GM23248 (cell line): Measurements from ENCODE around the gene LMCD1. TPM values are rescaled to one million over a fixed set of nuclear protein-coding genes. Genes with fewer than 3 reads are reported as not detected.
"Not testable (repeated sequence)": the region's sequence is repeated elsewhere in the genome, so short reads cannot be mapped to it uniquely, and the experiment has no call there.

Source experiments
- DNase-seq: peaks from one replicate; pipeline ENCODE4 v3.0.0-alpha.2; 2015
- H2AFZ ChIP-seq: fragments of 200-600 bp; sonication (generic); 2 replicates; pipeline ENCODE4 v1.6.1; 2016; ENCODE audit warnings: antibody characterized with exemption
- H3F3A ChIP-seq: fragments of 200-600 bp; sonication (generic); 2 replicates; pipeline ENCODE4 v1.6.1; 2016; ENCODE audit warnings: mild to moderate bottlenecking, antibody characterized with exemption, mixed run types; ENCODE audit not compliant: insufficient read depth
- H3K27ac ChIP-seq: fragments of 200-600 bp; sonication (generic); 2 replicates; pipeline ENCODE4 v1.5.1; 2016; ENCODE audit warnings: mild to moderate bottlenecking
- H3K27me3 ChIP-seq: fragments of 200-600 bp; sonication (generic); replicated peaks from 2 replicates; pipeline ENCODE4 v1.6.1; 2016; ENCODE audit warnings: mild to moderate bottlenecking; ENCODE audit not compliant: insufficient read depth
- H3K36me3 ChIP-seq: fragments of 200-600 bp; sonication (generic); 2 replicates; pipeline ENCODE4 v1.6.1; 2016; ENCODE audit warnings: low read depth, mild to moderate bottlenecking
- H3K4me1 ChIP-seq: fragments of 200-600 bp; sonication (generic); 2 replicates; pipeline ENCODE4 v1.6.1; 2016; ENCODE audit warnings: mild to moderate bottlenecking; ENCODE audit not compliant: insufficient read depth
- H3K4me2 ChIP-seq: fragments of 200-600 bp; sonication (generic); one replicate; pipeline ENCODE4 v1.6.1; 2016; ENCODE audit warnings: mild to moderate bottlenecking; ENCODE audit not compliant: unreplicated experiment
- H3K4me3 ChIP-seq: fragments of 200-600 bp; sonication (generic); 2 replicates; pipeline ENCODE4 v1.5.1; 2016; ENCODE audit warnings: mild to moderate bottlenecking
- H3K79me2 ChIP-seq: fragments of 200-600 bp; sonication (generic); 2 replicates; pipeline ENCODE4 v1.6.1; 2016; ENCODE audit warnings: mild to moderate bottlenecking; ENCODE audit not compliant: insufficient read depth
- H3K9ac ChIP-seq: fragments of 200-600 bp; sonication (generic); 2 replicates; pipeline ENCODE4 v1.6.1; 2016; ENCODE audit warnings: mild to moderate bottlenecking
- H3K9me2 ChIP-seq: fragments of 200-600 bp; sonication (generic); 2 replicates; pipeline ENCODE4 v1.6.1; 2016; ENCODE audit warnings: mixed run types, mild to moderate bottlenecking, moderate library complexity; ENCODE audit not compliant: insufficient read depth
- H3K9me3 ChIP-seq: fragments of 200-600 bp; sonication (generic); one replicate; pipeline ENCODE4 v1.6.1; 2017; ENCODE audit warnings: low read depth
- H4K20me1 ChIP-seq: fragments of 200-600 bp; sonication (generic); 2 replicates; pipeline ENCODE4 v1.6.0; 2016; ENCODE audit not compliant: insufficient read depth
- EZH2 ChIP-seq: fragments of 200-600 bp; sonication (generic); IDR thresholded peaks from 2 replicates; pipeline ENCODE4 v1.6.1; 2018; ENCODE audit warnings: antibody characterized with exemption, mild to moderate bottlenecking; ENCODE audit not compliant: insufficient read depth, poor library complexity, severe bottlenecking
- EZH2phosphoT487 ChIP-seq: fragments of 200-600 bp; sonication (generic); IDR thresholded peaks from 2 replicates; pipeline ENCODE4 v1.6.1; 2018; ENCODE audit warnings: antibody characterized with exemption, moderate library complexity, mild to moderate bottlenecking, low read depth; ENCODE audit not compliant: insufficient read depth
- WGBS, 2 experiments: methylation state at CpG; one replicate each; pipeline ENCODE4 v1.1.6; 2015 to 2017; ENCODE audit warnings: low lambda C conversion rate in 2 of 2, low coverage in 1 of 2; ENCODE audit errors: missing lambda C conversion rate in 2 of 2; 5-methylcytosine and 5-hydroxymethylcytosine counted together
- in situ Hi-C: fragments of 300-500 bp; cut with MboI; formaldehyde crosslinking; loops from 2 replicates; pipeline ENCODE4 v1.15.0; 2020
- polyA plus RNA-seq: library from polyadenylated mRNA; unstranded; fragments of >200 nt; fragmentation: Nextera tagmentation; extraction: Ambion mirVana; gene quantifications from 2 replicates; pipeline ENCODE4 v1.2.1, GENCODE V29; 2016
- total RNA-seq: library from RNA; depleted of rRNA; stranded (reverse); fragments of >200 nt; shearing (Covaris generic); gene quantifications from 2 replicates; pipeline ENCODE4 v1.2.3, GENCODE V29; 2014

Gene LMCD1
- total and polyA plus RNA-seq, 2 experiments from 2014 or later = 187 to 259 TPM

DNA sequence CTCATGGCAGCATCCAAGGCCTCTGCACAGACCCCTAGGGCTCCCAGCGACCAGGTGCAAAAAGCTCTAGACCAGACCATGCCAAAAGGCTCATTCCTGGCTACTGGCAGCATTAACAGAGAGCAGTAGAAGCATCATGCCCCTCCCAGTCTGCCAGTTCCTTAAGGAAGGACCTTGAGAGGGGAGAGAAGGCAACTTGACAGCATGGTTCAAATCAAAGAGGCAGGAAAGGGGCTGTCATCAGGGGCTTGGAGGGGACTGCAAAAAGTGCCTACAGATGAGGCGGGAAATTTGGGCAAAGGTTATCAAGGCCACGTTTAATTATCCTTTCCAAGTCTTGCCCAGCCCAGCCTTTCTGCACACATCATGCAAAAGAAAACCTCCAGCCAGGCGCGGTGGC, 78.3 kb downstream of the LMCD1 start:
- Histone ChIP-seq H2AFZ (no peak overlapping the region), H3K9ac (no peak overlapping the region), H3K9me3 (no peaks in the 10 kb centered on the region), H3K4me2 (no peak overlapping the region), H3K36me3 (no peaks in the 10 kb centered on the region), H3F3A (peaks cover 33% of the 10 kb centered on the region), H3K4me3 (no peak overlapping the region), H3K79me2 (no peaks in the 10 kb centered on the region), H3K27ac (no peak overlapping the region), H3K4me1 (peaks cover 18% of the 10 kb centered on the region), H3K9me2 (no peaks in the 10 kb centered on the region), H4K20me1 (no peaks in the 10 kb centered on the region), H3K27me3 (no peaks in the 10 kb centered on the region)
- no peak for DNase-seq
- TF ChIP-seq EZH2 = no peak
- no peak for TF ChIP-seq EZH2phosphoT487
- WGBS, 2 experiments = 84 to 87% methylated on average over 5 of the region's 5 CpGs
- in situ Hi-C loops = no loop called here

DNA sequence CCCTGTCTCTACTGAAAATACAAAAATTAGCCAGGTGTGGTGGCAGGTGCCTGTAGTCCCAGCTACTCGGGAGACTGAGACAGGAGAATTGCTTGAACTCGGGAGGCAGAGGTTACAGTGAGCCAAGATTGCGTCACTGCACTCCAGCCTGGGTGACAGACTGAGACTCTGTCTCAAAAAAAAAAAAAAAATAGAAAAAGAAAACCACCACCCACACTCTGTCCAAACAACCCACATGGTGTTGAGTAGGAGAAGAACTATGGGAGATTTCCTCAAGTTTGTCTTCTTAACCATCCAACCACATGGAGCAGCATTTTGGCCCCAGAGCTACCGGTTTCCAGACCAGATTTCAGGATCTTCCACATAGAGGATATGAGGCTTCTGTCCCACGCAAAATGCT, 78.8 kb downstream of the LMCD1 start:
- H3K4me2 ChIP-seq, in situ Hi-C loops, H3K4me3 ChIP-seq, H3K27me3 ChIP-seq, H3K9ac ChIP-seq, H3K36me3 ChIP-seq, H3K9me2 ChIP-seq, H3K79me2 ChIP-seq, H3K27ac ChIP-seq, H4K20me1 ChIP-seq, H2AFZ ChIP-seq, H3K9me3 ChIP-seq: not testable (repeated sequence)
- Histone ChIP-seq H3F3A (peaks cover 28% of the 10 kb centered on the region), H3K4me1 (peaks cover 18% of the 10 kb centered on the region)
- DNase-seq = peak; percentile 52
- 46 to 59% methylated on average over 3 to 5 of the region's 5 CpGs for WGBS, 2 experiments

DNA sequence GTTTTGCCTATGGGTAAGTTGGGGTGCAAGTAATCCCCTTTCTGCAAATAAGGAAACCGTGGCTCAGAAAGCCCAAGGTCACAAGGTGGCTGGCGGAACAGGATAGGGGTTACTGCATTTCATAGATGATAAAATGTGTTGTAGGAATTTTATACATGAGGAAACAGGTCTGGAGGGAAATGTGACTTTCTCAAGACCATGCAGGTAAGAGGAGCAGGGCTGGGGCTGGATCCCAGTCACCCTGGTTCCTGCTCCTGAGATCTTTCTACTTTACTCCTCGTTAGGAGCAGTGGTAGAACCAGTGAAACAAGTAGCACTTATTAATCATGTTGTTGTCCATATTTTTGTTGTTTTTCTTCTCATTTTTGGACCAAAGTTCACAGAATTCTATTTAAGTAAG, 79.8 kb downstream of the LMCD1 start:
- WGBS, 2 experiments = 81 to 92% methylated on average over 3 of the region's 3 CpGs
- Histone ChIP-seq H2AFZ (no peak overlapping the region), H3K79me2 (no peaks in the 10 kb centered on the region), H3K9ac (no peak overlapping the region), H3K9me3 (no peaks in the 10 kb centered on the region), H3K36me3 (no peaks in the 10 kb centered on the region), H3K4me1 (peaks cover 10% of the 10 kb centered on the region), H3K27ac (no peak overlapping the region), H4K20me1 (no peaks in the 10 kb centered on the region), H3K4me2 (no peak overlapping the region), H3K27me3 (no peaks in the 10 kb centered on the region), H3F3A (peaks cover 18% of the 10 kb centered on the region), H3K4me3 (no peak overlapping the region), H3K9me2 (no peaks in the 10 kb centered on the region)
- in situ Hi-C loops = no loop called here
- DNase-seq = no peak
- no peak for TF ChIP-seq EZH2phosphoT487
- no peak for TF ChIP-seq EZH2

GRCh38 chr3:8581806-8582445, 80.3 kb downstream of the LMCD1 start:
- no peak overlapping the region for H2AFZ ChIP-seq
- in situ Hi-C loops = no loop called here
- no peak overlapping the region for H3K27ac ChIP-seq
- H3K4me2 ChIP-seq = no peak overlapping the region
- no peaks in the 10 kb centered on the region for H3K79me2 ChIP-seq
- H3K4me3 ChIP-seq = no peak overlapping the region
- 89 to 90% methylated on average over 6 of the region's 6 CpGs for WGBS, 2 experiments
- no peaks in the 10 kb centered on the region for H4K20me1 ChIP-seq
- no peak for DNase-seq
- TF ChIP-seq EZH2 = no peak
- peaks cover 5% of the 10 kb centered on the region for H3K4me1 ChIP-seq
- H3K27me3 ChIP-seq = no peaks in the 10 kb centered on the region
- no peaks in the 10 kb centered on the region for H3K9me2 ChIP-seq
- H3K9me3 ChIP-seq = no peaks in the 10 kb centered on the region
- H3K9ac ChIP-seq = no peak overlapping the region
- H3K36me3 ChIP-seq = no peaks in the 10 kb centered on the region
- peaks cover 13% of the 10 kb centered on the region for H3F3A ChIP-seq

DNA sequence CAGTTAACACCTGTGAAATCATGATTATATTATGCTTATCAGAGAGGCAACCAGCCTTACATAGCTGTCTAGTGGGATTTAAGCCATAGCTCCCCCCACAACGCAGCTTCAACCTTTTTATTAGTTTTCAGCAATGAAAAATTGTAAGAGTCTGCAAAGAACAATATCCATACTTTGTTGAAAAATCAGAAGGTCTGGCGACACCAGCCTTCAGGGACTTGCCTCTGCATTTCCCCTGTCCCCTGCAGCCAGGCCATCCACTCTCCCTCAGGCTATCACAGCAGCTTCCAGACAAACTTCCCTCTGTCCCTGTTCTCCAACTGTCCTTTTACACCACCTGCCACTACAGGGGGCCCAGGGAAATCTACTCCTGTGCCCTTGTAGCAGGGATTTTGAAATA, 83.0 kb downstream of the LMCD1 start:
- peaks cover 4% of the 10 kb centered on the region for H3F3A ChIP-seq
- no peak overlapping the region for H3K4me3 ChIP-seq
- no peak for TF ChIP-seq EZH2
- TF ChIP-seq EZH2phosphoT487 = no peak
- no peaks in the 10 kb centered on the region for H3K9me3 ChIP-seq
- in situ Hi-C loops = no loop called here
- 63 to 70% methylated on average over 2 of the region's 2 CpGs for WGBS, 2 experiments
- no peak overlapping the region for H3K9ac ChIP-seq
- no peaks in the 10 kb centered on the region for H3K36me3 ChIP-seq
- DNase-seq = no peak
- no peaks in the 10 kb centered on the region for H4K20me1 ChIP-seq
- peaks cover 3% of the 10 kb centered on the region; the same call in 1 of the 2 replicates for H3K4me1 ChIP-seq
- H3K27me3 ChIP-seq = no peaks in the 10 kb centered on the region
- no peak overlapping the region for H3K27ac ChIP-seq
- no peaks in the 10 kb centered on the region for H3K79me2 ChIP-seq
- no peak overlapping the region for H3K4me2 ChIP-seq
- H2AFZ ChIP-seq = no peak overlapping the region
- H3K9me2 ChIP-seq = no peaks in the 10 kb centered on the region
